Parathyroid adenoma (tissue), 2 donors: ENCODE measurements around the gene STK32C.

Experiments
- H2AFZ ChIP-seq: fragments of 300-600 bp; sonication (generic); one replicate; pipeline ENCODE4 v1.7.0; 2017; ENCODE audit warnings: antibody characterized with exemption, mild to moderate bottlenecking
- H3K27ac ChIP-seq: fragments of 300-600 bp; sonication (generic); one replicate; pipeline ENCODE4 v1.7.0; 2017
- H3K27me3 ChIP-seq: fragments of 300-600 bp; sonication (generic); one replicate; pipeline ENCODE4 v1.7.0; 2017; ENCODE audit warnings: low read length; ENCODE audit not compliant: control insufficient read depth, insufficient read depth
- H3K36me3 ChIP-seq: fragments of 300-600 bp; sonication (generic); one replicate; pipeline ENCODE4 v1.7.0; 2017; ENCODE audit warnings: low read length; ENCODE audit not compliant: control insufficient read depth, insufficient read depth
- H3K4me1 ChIP-seq: fragments of 300-600 bp; sonication (generic); one replicate; pipeline ENCODE4 v1.7.0; 2017; ENCODE audit warnings: control low read depth
- H3K4me2 ChIP-seq: fragments of 300-600 bp; sonication (generic); one replicate; pipeline ENCODE4 v1.7.0; 2017; ENCODE audit warnings: low read length
- H3K4me3 ChIP-seq: fragments of 300-600 bp; sonication (generic); one replicate; pipeline ENCODE4 v1.7.0; 2017; ENCODE audit warnings: low read depth, low read length
- H3K79me2 ChIP-seq: fragments of 300-600 bp; sonication (generic); one replicate; pipeline ENCODE4 v1.7.0; 2017; ENCODE audit warnings: control low read depth
- H3K9ac ChIP-seq: fragments of 300-600 bp; sonication (generic); one replicate; pipeline ENCODE4 v1.7.0; 2017; ENCODE audit warnings: mild to moderate bottlenecking
- H3K9me3 ChIP-seq: fragments of 300-600 bp; sonication (generic); one replicate; pipeline ENCODE4 v1.7.0; 2017; ENCODE audit warnings: low read length; ENCODE audit not compliant: control insufficient read depth
- TF ChIP-seq, protein P1 (sequence below): fragments of 300-600 bp; sonication (generic); IDR thresholded peaks from one replicate; pipeline ENCODE4 v1.7.0; 2017; ENCODE audit warnings: antibody characterized with exemption, mild to moderate bottlenecking
- donor health status: primary hyperparathyroidism.

Gene STK32C

DNA sequence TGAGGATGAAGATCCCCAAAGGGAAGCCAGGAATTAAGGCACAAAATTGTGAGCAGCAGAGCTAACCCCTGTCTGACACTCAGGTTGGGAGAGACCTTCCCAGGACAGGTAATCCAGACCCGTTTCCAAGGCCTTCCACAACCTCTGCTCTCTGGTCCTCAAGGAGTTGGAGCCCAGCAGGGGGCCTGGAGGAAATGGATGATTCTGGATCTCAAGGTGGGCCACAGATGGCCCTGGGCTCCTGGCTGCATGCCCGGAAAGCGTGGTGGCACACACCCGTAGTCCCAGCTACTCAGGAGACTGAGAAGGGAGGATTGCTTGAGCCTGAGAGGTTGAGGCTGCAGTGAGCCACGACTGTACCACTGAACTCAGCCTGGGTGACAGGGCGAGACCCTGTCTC is 78.7 kb downstream of the STK32C start:
- no peaks in the 10 kb centered on the region for H3K27me3 ChIP-seq
- no peak overlapping the region for H3K27ac ChIP-seq
- H3K4me1 ChIP-seq: no peaks in the 10 kb centered on the region
- H3K9ac ChIP-seq: no peak overlapping the region
- H3K4me3 ChIP-seq: no peak overlapping the region
- H3K79me2 ChIP-seq: no peaks in the 10 kb centered on the region
- TF ChIP-seq, protein P1, sequence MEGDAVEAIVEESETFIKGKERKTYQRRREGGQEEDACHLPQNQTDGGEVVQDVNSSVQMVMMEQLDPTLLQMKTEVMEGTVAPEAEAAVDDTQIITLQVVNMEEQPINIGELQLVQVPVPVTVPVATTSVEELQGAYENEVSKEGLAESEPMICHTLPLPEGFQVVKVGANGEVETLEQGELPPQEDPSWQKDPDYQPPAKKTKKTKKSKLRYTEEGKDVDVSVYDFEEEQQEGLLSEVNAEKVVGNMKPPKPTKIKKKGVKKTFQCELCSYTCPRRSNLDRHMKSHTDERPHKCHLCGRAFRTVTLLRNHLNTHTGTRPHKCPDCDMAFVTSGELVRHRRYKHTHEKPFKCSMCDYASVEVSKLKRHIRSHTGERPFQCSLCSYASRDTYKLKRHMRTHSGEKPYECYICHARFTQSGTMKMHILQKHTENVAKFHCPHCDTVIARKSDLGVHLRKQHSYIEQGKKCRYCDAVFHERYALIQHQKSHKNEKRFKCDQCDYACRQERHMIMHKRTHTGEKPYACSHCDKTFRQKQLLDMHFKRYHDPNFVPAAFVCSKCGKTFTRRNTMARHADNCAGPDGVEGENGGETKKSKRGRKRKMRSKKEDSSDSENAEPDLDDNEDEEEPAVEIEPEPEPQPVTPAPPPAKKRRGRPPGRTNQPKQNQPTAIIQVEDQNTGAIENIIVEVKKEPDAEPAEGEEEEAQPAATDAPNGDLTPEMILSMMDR: no peak
- H3K36me3 ChIP-seq: no peaks in the 10 kb centered on the region
- no peak overlapping the region for H2AFZ ChIP-seq
- H3K4me2 ChIP-seq: no peak overlapping the region
- no peaks in the 10 kb centered on the region for H3K9me3 ChIP-seq

GRCh38 chr10:132228616-132229015 is 79.1 kb downstream of the STK32C start:
- H3K36me3 ChIP-seq: no peaks in the 10 kb centered on the region
- TF ChIP-seq, protein P1: no peak
- H2AFZ ChIP-seq: no peak overlapping the region
- H3K9ac ChIP-seq: no peak overlapping the region
- no peaks in the 10 kb centered on the region for H3K27me3 ChIP-seq
- no peak overlapping the region for H3K4me2 ChIP-seq
- H3K27ac ChIP-seq: no peak overlapping the region
- no peaks in the 10 kb centered on the region for H3K4me1 ChIP-seq
- no peak overlapping the region for H3K4me3 ChIP-seq
- no peaks in the 10 kb centered on the region for H3K79me2 ChIP-seq
- no peaks in the 10 kb centered on the region for H3K9me3 ChIP-seq

DNA sequence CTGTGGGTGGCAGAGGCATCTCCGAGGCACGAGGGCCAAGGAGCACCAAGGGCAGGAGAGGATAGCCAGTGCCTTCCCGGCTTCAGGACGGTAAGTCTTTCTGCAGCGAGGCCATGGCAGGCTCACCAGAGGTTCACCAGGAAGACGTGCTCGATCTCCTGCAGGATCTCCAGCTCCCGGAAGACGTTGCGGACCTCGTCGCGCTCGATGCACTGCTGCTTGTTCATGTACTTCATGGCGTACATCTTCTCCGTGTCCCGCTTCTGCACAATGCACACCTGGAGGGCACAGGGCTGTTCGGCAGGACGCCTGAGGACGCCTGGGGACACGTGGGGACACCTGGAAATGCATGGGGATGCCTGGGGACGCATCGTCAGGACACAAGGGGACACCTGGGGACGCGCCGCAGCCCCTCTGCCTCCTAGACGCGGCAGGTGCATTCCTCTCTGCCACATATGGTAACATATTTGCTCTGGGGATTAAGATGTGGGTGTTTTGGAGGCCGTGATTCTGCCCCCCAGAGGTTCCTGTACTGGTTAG is 79.8 kb downstream of the STK32C start:
- Histone ChIP-seq H3K9ac (no peak overlapping the region), H3K4me2 (no peak overlapping the region), H3K9me3 (no peaks in the 10 kb centered on the region), H3K79me2 (no peaks in the 10 kb centered on the region), H3K36me3 (no peaks in the 10 kb centered on the region), H2AFZ (no peak overlapping the region), H3K4me1 (no peaks in the 10 kb centered on the region), H3K4me3 (no peak overlapping the region), H3K27ac (no peak overlapping the region), H3K27me3 (no peaks in the 10 kb centered on the region)
- TF ChIP-seq, protein P1: no peak

GRCh38 chr10:132226586-132227405 is 81.0 kb downstream of the STK32C start:
- no peak overlapping the region for H2AFZ ChIP-seq
- H3K9ac ChIP-seq: no peak overlapping the region
- no peak overlapping the region for H3K27ac ChIP-seq
- no peaks in the 10 kb centered on the region for H3K36me3 ChIP-seq
- H3K4me3 ChIP-seq: no peak overlapping the region
- H3K9me3 ChIP-seq: no peaks in the 10 kb centered on the region
- no peak overlapping the region for H3K4me2 ChIP-seq
- TF ChIP-seq, protein P1: no peak
- H3K79me2 ChIP-seq: no peaks in the 10 kb centered on the region
- H3K4me1 ChIP-seq: no peaks in the 10 kb centered on the region
- H3K27me3 ChIP-seq: no peaks in the 10 kb centered on the region

DNA sequence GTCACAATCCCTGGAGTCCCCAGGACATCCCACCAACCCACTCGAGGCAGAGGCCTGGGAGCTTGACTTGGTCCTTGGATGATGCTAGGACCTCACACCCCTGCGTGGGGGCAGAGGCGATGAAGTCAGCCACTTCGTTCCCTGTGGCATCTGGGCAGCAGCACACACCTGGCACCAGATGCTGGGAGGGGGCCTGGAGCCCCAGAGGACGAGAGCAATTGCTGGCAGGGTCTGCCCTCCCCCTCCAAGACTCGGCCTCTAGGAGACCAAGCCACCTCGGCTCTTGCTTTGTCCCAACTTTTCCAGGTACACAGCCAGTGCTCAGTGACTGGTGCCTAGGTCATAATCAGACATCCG is 81.9 kb downstream of the STK32C start:
- no peaks in the 10 kb centered on the region for H3K9me3 ChIP-seq
- no peaks in the 10 kb centered on the region for H3K36me3 ChIP-seq
- TF ChIP-seq, protein P1: no peak
- H3K4me2 ChIP-seq: no peak overlapping the region
- no peaks in the 10 kb centered on the region for H3K4me1 ChIP-seq
- H3K79me2 ChIP-seq: no peaks in the 10 kb centered on the region
- H2AFZ ChIP-seq: no peak overlapping the region
- H3K27ac ChIP-seq: no peak overlapping the region
- no peaks in the 10 kb centered on the region for H3K27me3 ChIP-seq
- no peak overlapping the region for H3K9ac ChIP-seq
- no peak overlapping the region for H3K4me3 ChIP-seq
